ENCODE data around the gene TSHR.

The TSHR gene

DNA sequence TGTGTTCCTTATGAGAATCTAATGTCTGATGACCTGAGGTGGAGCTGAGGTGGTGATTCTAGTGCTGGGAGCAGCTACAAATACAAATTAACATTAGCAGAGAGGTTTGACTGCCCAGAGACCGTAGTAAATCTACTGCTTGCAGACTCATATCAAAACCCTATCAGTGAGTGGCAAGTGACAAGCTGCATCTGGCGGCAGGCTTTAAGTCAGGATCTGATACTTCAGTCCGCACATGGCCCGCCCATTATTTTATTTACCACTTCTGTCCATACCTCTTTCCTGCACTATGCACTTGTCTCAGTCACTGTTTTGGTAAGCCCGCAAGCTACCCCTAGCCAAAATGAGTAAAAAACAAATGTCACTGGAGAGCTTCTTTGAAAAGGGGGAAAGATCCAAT is 25.3 kb upstream of the TSHR start:
- TF ChIP-seq, protein P1, sequence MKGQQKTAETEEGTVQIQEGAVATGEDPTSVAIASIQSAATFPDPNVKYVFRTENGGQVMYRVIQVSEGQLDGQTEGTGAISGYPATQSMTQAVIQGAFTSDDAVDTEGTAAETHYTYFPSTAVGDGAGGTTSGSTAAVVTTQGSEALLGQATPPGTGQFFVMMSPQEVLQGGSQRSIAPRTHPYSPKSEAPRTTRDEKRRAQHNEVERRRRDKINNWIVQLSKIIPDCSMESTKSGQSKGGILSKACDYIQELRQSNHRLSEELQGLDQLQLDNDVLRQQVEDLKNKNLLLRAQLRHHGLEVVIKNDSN (IDR thresholded peaks at IDR 0.05): no peak
- TF ChIP-seq NFIC (IDR thresholded peaks at IDR 0.05) (no peak), TAF1 (IDR thresholded peaks at IDR 0.05; ENCODE audit: low read depth) (no peak), RAD21 (IDR thresholded peaks at IDR 0.05; ENCODE audit: low read depth) (no peak), YY1 (IDR thresholded peaks at IDR 0.05; ENCODE audit: low read depth) (no peak), EGR1 (IDR thresholded peaks at IDR 0.05) (no peak), EP300 (IDR thresholded peaks at IDR 0.05; ENCODE audit: borderline replicate concordance) (no peak), TEAD4 (IDR thresholded peaks at IDR 0.05) (no peak), ZBTB7A (IDR thresholded peaks at IDR 0.05; ENCODE audit: low read depth) (no peak), TCF12 (IDR thresholded peaks at IDR 0.05; ENCODE audit: low read depth) (no peak), CREB1 (IDR thresholded peaks at IDR 0.05; ENCODE audit: low read depth) (no peak), CEBPB (IDR thresholded peaks at IDR 0.05) (no peak), FOXM1 (IDR thresholded peaks at IDR 0.05; ENCODE audit: borderline replicate concordance, low read depth) (no peak)
- TF ChIP-seq, protein P2, sequence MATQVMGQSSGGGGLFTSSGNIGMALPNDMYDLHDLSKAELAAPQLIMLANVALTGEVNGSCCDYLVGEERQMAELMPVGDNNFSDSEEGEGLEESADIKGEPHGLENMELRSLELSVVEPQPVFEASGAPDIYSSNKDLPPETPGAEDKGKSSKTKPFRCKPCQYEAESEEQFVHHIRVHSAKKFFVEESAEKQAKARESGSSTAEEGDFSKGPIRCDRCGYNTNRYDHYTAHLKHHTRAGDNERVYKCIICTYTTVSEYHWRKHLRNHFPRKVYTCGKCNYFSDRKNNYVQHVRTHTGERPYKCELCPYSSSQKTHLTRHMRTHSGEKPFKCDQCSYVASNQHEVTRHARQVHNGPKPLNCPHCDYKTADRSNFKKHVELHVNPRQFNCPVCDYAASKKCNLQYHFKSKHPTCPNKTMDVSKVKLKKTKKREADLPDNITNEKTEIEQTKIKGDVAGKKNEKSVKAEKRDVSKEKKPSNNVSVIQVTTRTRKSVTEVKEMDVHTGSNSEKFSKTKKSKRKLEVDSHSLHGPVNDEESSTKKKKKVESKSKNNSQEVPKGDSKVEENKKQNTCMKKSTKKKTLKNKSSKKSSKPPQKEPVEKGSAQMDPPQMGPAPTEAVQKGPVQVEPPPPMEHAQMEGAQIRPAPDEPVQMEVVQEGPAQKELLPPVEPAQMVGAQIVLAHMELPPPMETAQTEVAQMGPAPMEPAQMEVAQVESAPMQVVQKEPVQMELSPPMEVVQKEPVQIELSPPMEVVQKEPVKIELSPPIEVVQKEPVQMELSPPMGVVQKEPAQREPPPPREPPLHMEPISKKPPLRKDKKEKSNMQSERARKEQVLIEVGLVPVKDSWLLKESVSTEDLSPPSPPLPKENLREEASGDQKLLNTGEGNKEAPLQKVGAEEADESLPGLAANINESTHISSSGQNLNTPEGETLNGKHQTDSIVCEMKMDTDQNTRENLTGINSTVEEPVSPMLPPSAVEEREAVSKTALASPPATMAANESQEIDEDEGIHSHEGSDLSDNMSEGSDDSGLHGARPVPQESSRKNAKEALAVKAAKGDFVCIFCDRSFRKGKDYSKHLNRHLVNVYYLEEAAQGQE (IDR thresholded peaks at IDR 0.05; ENCODE audit: low read depth): no peak
- TF ChIP-seq, protein P3, sequence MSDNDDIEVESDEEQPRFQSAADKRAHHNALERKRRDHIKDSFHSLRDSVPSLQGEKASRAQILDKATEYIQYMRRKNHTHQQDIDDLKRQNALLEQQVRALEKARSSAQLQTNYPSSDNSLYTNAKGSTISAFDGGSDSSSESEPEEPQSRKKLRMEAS (IDR thresholded peaks at IDR 0.05): no peak

DNA sequence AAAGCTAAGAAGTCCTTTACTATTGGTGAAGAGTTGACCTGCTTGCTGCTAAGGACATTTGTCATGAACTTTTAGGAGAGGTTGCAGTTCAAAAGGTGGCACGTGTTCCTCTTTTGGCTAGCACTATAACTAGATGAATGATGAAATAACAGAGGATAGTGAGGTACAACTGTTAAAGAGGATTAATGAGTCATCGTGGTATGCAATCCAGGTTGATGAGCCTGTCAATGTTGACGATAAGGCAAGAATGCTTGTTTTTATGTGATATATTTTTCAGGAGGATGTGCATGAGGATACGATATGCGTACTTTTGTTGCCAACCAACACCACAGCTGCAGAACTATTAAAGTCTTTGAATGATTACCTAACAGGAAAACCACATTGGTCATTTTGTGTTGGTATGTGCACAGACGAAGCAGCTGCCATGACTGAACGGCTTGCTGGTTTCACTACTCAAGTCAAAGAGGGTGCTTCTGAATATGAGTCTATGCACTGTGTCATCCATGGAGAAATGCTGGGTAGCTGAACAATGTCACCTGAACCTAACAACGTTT is 24.5 kb upstream of the TSHR start:
- TF ChIP-seq EP300 (IDR thresholded peaks at IDR 0.05; ENCODE audit: borderline replicate concordance) (no peak), TAF1 (IDR thresholded peaks at IDR 0.05; ENCODE audit: low read depth) (no peak), EGR1 (IDR thresholded peaks at IDR 0.05) (no peak), NFIC (IDR thresholded peaks at IDR 0.05) (no peak), TCF12 (IDR thresholded peaks at IDR 0.05; ENCODE audit: low read depth) (no peak), YY1 (IDR thresholded peaks at IDR 0.05; ENCODE audit: low read depth) (no peak)
- TF ChIP-seq, protein P3 (IDR thresholded peaks at IDR 0.05): no peak

DNA sequence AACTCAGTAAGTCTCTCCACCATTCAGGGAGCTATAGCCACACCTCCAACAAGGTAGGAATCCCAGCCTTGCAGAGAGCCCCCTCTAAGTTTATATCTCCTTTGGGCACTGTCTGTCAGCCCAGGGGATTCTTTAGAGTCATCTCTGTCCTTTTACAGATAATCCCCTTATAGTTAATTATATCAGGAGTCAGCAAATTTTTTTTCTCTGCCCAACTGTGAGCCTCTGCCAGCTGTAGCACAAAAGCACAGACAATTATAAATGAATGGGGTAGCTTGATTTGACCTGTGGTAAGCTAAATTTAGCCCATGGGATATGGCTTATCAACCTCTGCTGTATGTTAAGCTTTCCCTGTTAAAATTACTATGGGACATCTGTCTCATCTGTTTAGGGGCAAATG is 22.1 kb upstream of the TSHR start:
- TF ChIP-seq FOXM1 (IDR thresholded peaks at IDR 0.05; ENCODE audit: borderline replicate concordance, low read depth) (no peak), TCF12 (IDR thresholded peaks at IDR 0.05; ENCODE audit: low read depth) (no peak), NFIC (IDR thresholded peaks at IDR 0.05) (no peak), TAF1 (IDR thresholded peaks at IDR 0.05; ENCODE audit: low read depth) (no peak), EGR1 (IDR thresholded peaks at IDR 0.05) (no peak), YY1 (IDR thresholded peaks at IDR 0.05; ENCODE audit: low read depth) (no peak), CEBPB (IDR thresholded peaks at IDR 0.05) (no peak), ZBTB7A (IDR thresholded peaks at IDR 0.05; ENCODE audit: low read depth) (no peak), EP300 (IDR thresholded peaks at IDR 0.05; ENCODE audit: borderline replicate concordance) (no peak), TEAD4 (IDR thresholded peaks at IDR 0.05) (no peak)
- TF ChIP-seq, protein P2 (IDR thresholded peaks at IDR 0.05; ENCODE audit: low read depth): no peak

DNA sequence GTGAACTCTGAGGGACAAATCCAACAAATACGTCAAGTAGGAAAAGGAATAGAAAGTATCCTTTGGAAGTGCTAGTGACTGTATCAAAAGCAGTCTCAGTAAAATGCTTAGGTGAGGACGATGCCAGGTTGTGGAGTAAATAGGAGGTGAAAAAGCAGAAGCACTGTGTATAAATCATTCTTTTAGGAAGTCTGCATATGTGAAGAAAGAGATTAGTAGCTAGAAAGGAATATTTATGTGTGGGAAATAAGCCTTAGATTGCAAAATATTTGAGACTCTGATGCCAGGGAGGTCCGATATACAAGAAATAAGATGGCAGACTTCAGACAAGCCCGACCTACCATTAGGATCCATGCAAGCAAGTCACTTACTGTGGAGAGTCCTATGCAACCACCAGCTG is 21.7 kb upstream of the TSHR start:
- no peak for TF ChIP-seq TCF12 (IDR thresholded peaks at IDR 0.05; ENCODE audit: low read depth)
- no peak for TF ChIP-seq EP300 (IDR thresholded peaks at IDR 0.05; ENCODE audit: borderline replicate concordance)
- no peak for TF ChIP-seq YY1 (IDR thresholded peaks at IDR 0.05; ENCODE audit: low read depth)

DNA sequence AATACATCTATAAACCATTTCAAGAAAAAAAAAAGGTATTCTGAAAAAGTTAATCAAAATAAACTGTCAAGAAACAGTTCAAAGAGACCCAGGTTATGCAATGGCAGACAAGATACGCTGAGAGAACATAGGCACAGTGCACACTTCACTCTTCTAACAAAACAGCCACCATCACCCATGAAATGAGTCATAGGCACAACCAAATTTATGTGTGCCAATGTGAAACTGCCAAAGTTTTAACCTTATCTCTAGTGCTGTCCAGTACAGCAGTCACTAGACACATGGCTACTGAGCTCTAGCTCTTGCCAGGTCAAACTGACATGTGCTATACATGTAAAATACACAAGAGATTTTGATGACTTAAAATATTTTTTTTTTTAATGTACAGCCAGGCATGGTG is 15.3 kb upstream of the TSHR start:
- TF ChIP-seq, protein P3 (IDR thresholded peaks at IDR 0.05): no peak
- TF ChIP-seq EP300 (IDR thresholded peaks at IDR 0.05; ENCODE audit: borderline replicate concordance) (no peak), TAF1 (IDR thresholded peaks at IDR 0.05; ENCODE audit: low read depth) (no peak), NFIC (IDR thresholded peaks at IDR 0.05) (no peak)
- TF ChIP-seq, protein P2 (IDR thresholded peaks at IDR 0.05; ENCODE audit: low read depth): no peak

Data from Ishikawa (cell line).